HepG2 (cell line): Measurements from ENCODE around the gene ZNRD2. TPM values are rescaled to one million over a fixed set of nuclear protein-coding genes. Genes with fewer than 3 reads are reported as not detected.

Experiments
- CBFB ChIP-seq: sonication (generic); formaldehyde crosslinking; IDR thresholded peaks from 2 replicates; pipeline ENCODE4 v1.4.0; 2020; ENCODE audit warnings: missing genetic modification reagents
- CBX5 ChIP-seq: sonication (generic); formaldehyde crosslinking; IDR thresholded peaks from 2 replicates; pipeline ENCODE4 v1.4.0; 2020; ENCODE audit warnings: missing genetic modification reagents, borderline replicate concordance
- CCAR2 ChIP-seq: fragments of 200-400 bp; formaldehyde crosslinking; optimal IDR thresholded peaks from 2 replicates; pipeline ENCODE3; 2018; ENCODE audit warnings: low read depth, mild to moderate bottlenecking, low read length, moderate library complexity
- FLYWCH1 ChIP-seq: sonication (generic); formaldehyde crosslinking; IDR thresholded peaks from 2 replicates; pipeline ENCODE4 v1.8.1; 2023; ENCODE audit warnings: mild to moderate bottlenecking, missing genetic modification reagents
- GFI1 ChIP-seq: sonication (generic); formaldehyde crosslinking; IDR thresholded peaks from 2 replicates; pipeline ENCODE4 v1.5.0; 2020; ENCODE audit warnings: missing genetic modification reagents, mild to moderate bottlenecking, borderline replicate concordance
- MBD4 ChIP-seq: IDR thresholded peaks from 2 replicates; pipeline ENCODE4 v1.6.1; 2012; ENCODE audit warnings: low read length, inconsistent platforms, borderline replicate concordance
- MLLT10 ChIP-seq: sonication (generic); formaldehyde crosslinking; IDR thresholded peaks from 2 replicates; pipeline ENCODE4 v1.4.0; 2020; ENCODE audit warnings: missing genetic modification reagents
- NKX3-1 ChIP-seq: sonication (generic); formaldehyde crosslinking; IDR thresholded peaks from 2 replicates; pipeline ENCODE4 v1.5.0; 2020; ENCODE audit warnings: missing genetic modification reagents
- NR2C2 ChIP-seq: sonication (generic); formaldehyde crosslinking; IDR thresholded peaks from 2 replicates; pipeline ENCODE4 v1.4.0; 2020; ENCODE audit warnings: missing genetic modification reagents, mild to moderate bottlenecking, moderate library complexity, borderline replicate concordance
- POGK ChIP-seq: sonication (generic); formaldehyde crosslinking; conservative IDR thresholded peaks from 2 replicates; pipeline ENCODE4 v1.8.0; 2022; ENCODE audit warnings: mild to moderate bottlenecking, moderate library complexity, missing genetic modification reagents
- RBFOX2 ChIP-seq: fragments of 200-400 bp; formaldehyde crosslinking; IDR thresholded peaks from 2 replicates; pipeline ENCODE4 v1.6.1; 2017; ENCODE audit warnings: low read depth, mild to moderate bottlenecking, low read length
- REL ChIP-seq: sonication (generic); formaldehyde crosslinking; conservative IDR thresholded peaks from 2 replicates; pipeline ENCODE4 v1.8.0; 2022; ENCODE audit warnings: mild to moderate bottlenecking, missing genetic modification reagents, moderate library complexity
- SNAPC5 ChIP-seq: sonication (generic); formaldehyde crosslinking; IDR thresholded peaks from 2 replicates; pipeline ENCODE4 v1.8.1; 2023; ENCODE audit warnings: mild to moderate bottlenecking, missing genetic modification reagents, borderline replicate concordance
- SRSF4 ChIP-seq: fragments of 200-400 bp; formaldehyde crosslinking; IDR thresholded peaks from one replicate; pipeline ENCODE4 v1.6.1; 2018; ENCODE audit warnings: mild to moderate bottlenecking, low read depth, low read length, moderate library complexity; ENCODE audit not compliant: poor library complexity, severe bottlenecking
- ZBTB8A ChIP-seq: sonication (generic); formaldehyde crosslinking; IDR thresholded peaks from 2 replicates; pipeline ENCODE4 v1.4.0; 2020; ENCODE audit warnings: mild to moderate bottlenecking, low read depth, missing genetic modification reagents, borderline replicate concordance
- ZFP36L2 ChIP-seq: sonication (generic); formaldehyde crosslinking; IDR thresholded peaks from 2 replicates; pipeline ENCODE4 v1.4.0; 2020; ENCODE audit warnings: missing genetic modification reagents
- ZFP90 ChIP-seq: sonication (generic); formaldehyde crosslinking; IDR thresholded peaks from 2 replicates; pipeline ENCODE4 v1.8.0; 2022; ENCODE audit warnings: missing genetic modification reagents, mild to moderate bottlenecking, inconsistent platforms, borderline replicate concordance
- ZIK1 ChIP-seq: sonication (generic); formaldehyde crosslinking; IDR thresholded peaks from 2 replicates; pipeline ENCODE4 v1.5.0; 2020; ENCODE audit warnings: mild to moderate bottlenecking, low read depth, missing genetic modification reagents, borderline replicate concordance
- ZMYM3 ChIP-seq: sonication (generic); formaldehyde crosslinking; IDR thresholded peaks from 2 replicates; pipeline ENCODE4 v1.5.1; 2020; ENCODE audit warnings: mild to moderate bottlenecking, missing genetic modification reagents
- ZNF160 ChIP-seq: sonication (generic); formaldehyde crosslinking; IDR thresholded peaks from 2 replicates; pipeline ENCODE4 v1.8.0; 2022; ENCODE audit warnings: mild to moderate bottlenecking, inconsistent platforms, missing genetic modification reagents
- ZNF18 ChIP-seq: sonication (generic); formaldehyde crosslinking; IDR thresholded peaks from 2 replicates; pipeline ENCODE4 v1.8.0; 2022; ENCODE audit warnings: mild to moderate bottlenecking, missing genetic modification reagents; ENCODE audit not compliant: insufficient replicate concordance
- ZNF251 ChIP-seq: sonication (generic); formaldehyde crosslinking; IDR thresholded peaks from 2 replicates; pipeline ENCODE4 v1.9.0; 2021; ENCODE audit warnings: mild to moderate bottlenecking, missing genetic modification reagents
- ZNF263 ChIP-seq: sonication (generic); formaldehyde crosslinking; IDR thresholded peaks from 2 replicates; pipeline ENCODE4 v1.4.0; 2020; ENCODE audit warnings: missing genetic modification reagents
- ZNF431 ChIP-seq: sonication (generic); formaldehyde crosslinking; IDR thresholded peaks from 2 replicates; pipeline ENCODE4 v1.9.0; 2022; ENCODE audit warnings: missing genetic modification reagents, low read depth, mild to moderate bottlenecking, borderline replicate concordance
- ZNF605 ChIP-seq: sonication (generic); formaldehyde crosslinking; IDR thresholded peaks from 2 replicates; pipeline ENCODE4 v1.8.0; 2022; ENCODE audit warnings: mild to moderate bottlenecking, missing genetic modification reagents
- ZNF746 ChIP-seq: sonication (generic); formaldehyde crosslinking; IDR thresholded peaks from 2 replicates; pipeline ENCODE4 v1.8.0; 2022; ENCODE audit warnings: mild to moderate bottlenecking, missing genetic modification reagents
- ZNF841 ChIP-seq: sonication (generic); formaldehyde crosslinking; IDR thresholded peaks from 2 replicates; pipeline ENCODE4 v1.8.1; 2023; ENCODE audit warnings: missing genetic modification reagents, borderline replicate concordance
- ZNF850 ChIP-seq: sonication (generic); formaldehyde crosslinking; conservative IDR thresholded peaks from 2 replicates; pipeline ENCODE4 v1.9.0; 2021; ENCODE audit warnings: mild to moderate bottlenecking, missing genetic modification reagents
- polyA plus RNA-seq, 8 experiments: library from polyadenylated mRNA; depleted of rRNA in 3 of 8; stranded (reverse) in 7 of 8; unstranded in 1 of 8; fragments of >200 nt; fragmentation: Illumina TruSeq in 4 of 8; extraction: Trizol in 4 of 8; gene quantifications; 2 replicates each; pipeline versions ENCODE4 v1.2.1 to v1.2.3, GENCODE V29; 2011 to 2016; ENCODE audit warnings: low read depth in 4 of 8, missing spikeins in 1 of 8, mixed read lengths in 1 of 8; ENCODE audit not compliant: insufficient read depth in 1 of 8
- total RNA-seq, 5 experiments: library from RNA; depleted of rRNA; stranded (reverse); fragments of >200 nt; fragmentation: Illumina TruSeq; extraction: Trizol; gene quantifications; 2 replicates each; pipeline ENCODE4 v1.2.3, GENCODE V29; 2016; ENCODE audit warnings: low read depth in 1 of 5
- TF ChIP-seq, protein P1 (sequence below): sonication (generic); formaldehyde crosslinking; IDR thresholded peaks from 2 replicates; pipeline ENCODE4 v1.4.0; 2020; ENCODE audit warnings: missing genetic modification reagents, low read depth, mild to moderate bottlenecking, borderline replicate concordance

Gene ZNRD2
- total and polyA plus RNA-seq, 2 of the 13 experiments (the other 11 are each of a cell fraction or from before 2014, with no cell fraction given) = 29.2 to 34.0 TPM

DNA sequence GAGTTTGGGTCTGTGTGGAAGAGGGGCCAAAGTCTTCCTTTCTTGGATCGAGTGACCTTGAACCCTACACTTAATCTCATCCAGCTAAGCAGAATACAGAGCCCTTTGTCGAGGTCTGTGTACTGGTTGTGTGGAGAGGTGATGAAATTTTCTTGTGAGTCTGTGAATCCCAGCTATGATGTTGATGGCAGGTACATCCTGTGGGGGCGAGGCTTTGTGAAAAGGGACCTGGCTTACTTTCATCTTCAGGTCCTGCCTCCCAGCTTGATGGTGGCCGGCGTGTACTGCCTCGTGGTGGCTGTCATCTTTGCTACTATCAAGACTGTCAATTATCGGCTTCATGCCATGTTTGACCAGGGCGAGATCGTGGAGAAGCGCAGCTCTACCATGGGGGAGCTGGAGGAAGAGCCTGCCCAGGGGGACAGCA is 46.3 kb downstream of the ZNRD2 start (continued):
- TF ChIP-seq CBX5 (CRISPR knock-in tag) (no peak; the same call in 1 of the 2 replicates), ZNF18 (CRISPR knock-in tag) (no peak), ZNF746 (no peak), POGK (no peak), ZMYM3 (CRISPR knock-in tag) (no peak), NKX3-1 (no peak), ZNF850 (CRISPR knock-in tag) (no peak), MBD4 (no peak), ZNF251 (CRISPR knock-in tag) (no peak), ZFP90 (CRISPR knock-in tag) (no peak), ZBTB8A (CRISPR knock-in tag) (no peak), SNAPC5 (CRISPR knock-in tag) (no peak), NR2C2 (CRISPR knock-in tag) (peak; percentile 69; the same call in 1 of the 2 replicates), ZNF431 (CRISPR knock-in tag) (no peak; the same call in 1 of the 2 replicates), CCAR2 (no peak), RBFOX2 (no peak), ZNF263 (CRISPR knock-in tag) (no peak), SRSF4 (no peak), ZIK1 (CRISPR knock-in tag) (no peak), FLYWCH1 (CRISPR knock-in tag) (no peak), ZNF160 (CRISPR knock-in tag) (no peak), ZFP36L2 (CRISPR knock-in tag) (no peak), ZNF841 (CRISPR knock-in tag) (no peak), MLLT10 (no peak), ZNF605 (CRISPR knock-in tag) (no peak), GFI1 (CRISPR knock-in tag) (peak; percentile 91; the same call in 1 of the 2 replicates), CBFB (CRISPR knock-in tag) (no peak), REL (no peak)
- TF ChIP-seq, protein P1, sequence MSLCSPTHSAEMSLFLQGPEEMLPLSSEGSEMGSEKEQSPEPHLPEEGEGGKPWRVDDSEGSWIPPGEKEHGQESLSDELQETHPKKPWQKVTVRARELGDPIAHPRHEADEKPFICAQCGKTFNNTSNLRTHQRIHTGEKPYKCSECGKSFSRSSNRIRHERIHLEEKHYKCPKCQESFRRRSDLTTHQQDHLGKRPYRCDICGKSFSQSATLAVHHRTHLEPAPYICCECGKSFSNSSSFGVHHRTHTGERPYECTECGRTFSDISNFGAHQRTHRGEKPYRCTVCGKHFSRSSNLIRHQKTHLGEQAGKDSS (CRISPR knock-in tag) = no peak
